Bronchial epithelial cell (primary cell): Measurements from ENCODE around the gene CNOT6L. TPM values are rescaled to one million over a fixed set of nuclear protein-coding genes. Genes with fewer than 3 reads are reported as not detected.
A peak's percentile ranks its signal among the peaks of the same experiment; 100 is the strongest.

Experiments used
- DNase-seq: peaks from one replicate; pipeline ENCODE4 v3.0.0-alpha.2; 2010; ENCODE audit warnings: low read depth
- FAIRE-seq: peaks from 2 replicates; lab custom pipeline; 2011; peaks lifted over from hg19 to GRCh38; lab: Jason Lieb, UNC
- H3K27me3 ChIP-seq: 2 replicates; pipeline ENCODE4 v1.5.1; 2011; ENCODE audit warnings: low read length; ENCODE audit not compliant: control insufficient read depth, insufficient read depth
- H3K36me3 ChIP-seq: 2 replicates; pipeline ENCODE4 v1.5.1; 2011; ENCODE audit warnings: low read length; ENCODE audit not compliant: control insufficient read depth, insufficient read depth
- H3K4me3 ChIP-seq: 2 replicates; pipeline ENCODE4 v1.5.1; 2011; ENCODE audit warnings: mild to moderate bottlenecking, low read depth, low read length, control low read depth
- CTCF ChIP-seq: IDR thresholded peaks from 2 replicates; pipeline ENCODE4 v1.5.1; 2011; ENCODE audit warnings: mild to moderate bottlenecking, moderate library complexity, low read length, control low read depth, inconsistent platforms; ENCODE audit not compliant: insufficient read depth, severe bottlenecking
- total RNA-seq: library from RNA; depleted of rRNA; stranded (reverse); fragments of >200 nt; gene quantifications from 2 replicates; pipeline ENCODE4 v1.2.1, GENCODE V29; 2014

CNOT6L gene
- total RNA-seq, 1 donor from 2014 or later = 15.0 TPM

- FAIRE-seq (no peak), DNase-seq (no peak)
- TF ChIP-seq CTCF = no peak
- no peaks in the 10 kb centered on the region for H3K36me3 ChIP-seq
- H3K4me3 ChIP-seq = peak overlapping the region; percentile 95
- no peaks in the 10 kb centered on the region for H3K27me3 ChIP-seq
Observed at GRCh38 chr4:77819404-77819842, 255 bp upstream of the CNOT6L start.

GRCh38 chr4:77818073-77818601 lies 1.0 kb downstream of the CNOT6L start:
- peak overlapping the region; percentile 95 for H3K4me3 ChIP-seq
- H3K36me3 ChIP-seq = no peaks in the 10 kb centered on the region
- DNase-seq = peak; percentile 81
- FAIRE-seq = peak; percentile 94
- TF ChIP-seq CTCF = peak; percentile 62
- H3K27me3 ChIP-seq = no peaks in the 10 kb centered on the region

DNA sequence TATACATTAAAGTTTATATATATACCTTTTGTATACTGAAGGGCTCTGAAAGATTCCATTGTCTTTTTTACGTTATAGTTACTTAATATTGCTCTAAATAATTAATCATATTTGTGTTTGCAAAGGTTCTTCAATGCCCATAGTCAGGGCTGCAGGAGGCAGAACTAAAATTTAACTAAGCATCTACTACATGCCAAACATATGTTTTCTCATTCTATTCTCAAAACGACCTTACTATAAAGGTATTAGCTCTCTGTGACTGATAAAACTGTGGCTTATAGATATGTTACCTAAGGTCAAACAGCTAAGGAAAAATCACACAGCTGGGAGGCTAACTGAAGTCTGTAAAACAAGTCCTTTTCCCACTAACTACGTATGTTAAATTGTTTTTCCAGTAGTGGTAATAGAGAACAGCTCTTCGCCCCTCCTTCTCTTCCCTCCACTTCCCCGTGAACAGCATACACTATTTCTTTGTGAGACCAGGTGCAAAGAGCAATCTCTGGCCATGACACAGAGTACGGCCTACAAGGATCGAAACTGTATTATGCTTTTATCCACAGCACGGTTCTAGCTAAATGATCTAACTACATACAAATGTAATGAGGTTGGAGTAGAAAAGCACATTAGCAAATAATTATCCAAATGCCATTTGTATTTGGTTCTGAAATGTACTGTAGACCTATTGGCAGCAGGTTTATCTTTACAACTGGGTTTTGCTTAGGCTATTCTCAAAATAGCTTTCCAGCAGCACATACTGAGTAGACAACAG lies 1.7 kb downstream of the CNOT6L start:
- TF ChIP-seq CTCF = no peak
- peak; percentile 41 for DNase-seq
- no peak for FAIRE-seq
- Histone ChIP-seq H3K27me3 (no peaks in the 10 kb centered on the region), H3K36me3 (no peaks in the 10 kb centered on the region), H3K4me3 (peak overlapping the region; percentile 95)

- no peak for FAIRE-seq
- no peak for DNase-seq
- no peaks in the 10 kb centered on the region for H3K27me3 ChIP-seq
- H3K4me3 ChIP-seq = no peak overlapping the region
- no peak for TF ChIP-seq CTCF
- H3K36me3 ChIP-seq = no peaks in the 10 kb centered on the region
Observed at GRCh38 chr4:77816546-77816945, 2.6 kb downstream of the CNOT6L start.

DNA sequence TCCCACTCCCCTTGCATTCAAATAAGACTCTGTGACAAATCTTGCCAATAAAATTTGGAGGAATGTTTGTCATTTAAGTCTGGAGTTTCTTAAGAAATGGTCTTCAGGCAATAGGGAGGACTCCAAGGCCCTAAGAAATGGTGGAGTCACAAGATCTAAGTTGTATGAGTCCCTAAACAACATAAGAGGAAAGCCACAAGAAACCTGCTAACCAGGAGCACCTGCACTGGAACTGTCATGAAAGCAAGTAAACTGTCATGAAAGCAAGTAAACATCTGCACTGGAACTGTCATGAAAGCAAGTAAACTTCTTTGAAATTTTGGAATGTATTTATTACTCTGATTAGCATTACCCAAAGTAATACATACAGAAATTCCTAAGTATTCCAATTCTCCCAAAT lies 3.5 kb downstream of the CNOT6L start:
- no peak for DNase-seq
- Histone ChIP-seq H3K36me3 (no peaks in the 10 kb centered on the region), H3K27me3 (no peaks in the 10 kb centered on the region), H3K4me3 (no peak overlapping the region)
- no peak for FAIRE-seq
- TF ChIP-seq CTCF = no peak
